Measurements from ENCODE around the gene TSPAN5. TPM values are rescaled to one million over a fixed set of nuclear protein-coding genes. Genes with fewer than 3 reads are reported as not detected.
A peak's percentile ranks its signal among the peaks of the same experiment; 100 is the strongest.

TSPAN5 gene
- total and polyA plus RNA-seq, 7 experiments from 2014 or later, result 3.3 to 31.6 (median 7.8) TPM

DNA sequence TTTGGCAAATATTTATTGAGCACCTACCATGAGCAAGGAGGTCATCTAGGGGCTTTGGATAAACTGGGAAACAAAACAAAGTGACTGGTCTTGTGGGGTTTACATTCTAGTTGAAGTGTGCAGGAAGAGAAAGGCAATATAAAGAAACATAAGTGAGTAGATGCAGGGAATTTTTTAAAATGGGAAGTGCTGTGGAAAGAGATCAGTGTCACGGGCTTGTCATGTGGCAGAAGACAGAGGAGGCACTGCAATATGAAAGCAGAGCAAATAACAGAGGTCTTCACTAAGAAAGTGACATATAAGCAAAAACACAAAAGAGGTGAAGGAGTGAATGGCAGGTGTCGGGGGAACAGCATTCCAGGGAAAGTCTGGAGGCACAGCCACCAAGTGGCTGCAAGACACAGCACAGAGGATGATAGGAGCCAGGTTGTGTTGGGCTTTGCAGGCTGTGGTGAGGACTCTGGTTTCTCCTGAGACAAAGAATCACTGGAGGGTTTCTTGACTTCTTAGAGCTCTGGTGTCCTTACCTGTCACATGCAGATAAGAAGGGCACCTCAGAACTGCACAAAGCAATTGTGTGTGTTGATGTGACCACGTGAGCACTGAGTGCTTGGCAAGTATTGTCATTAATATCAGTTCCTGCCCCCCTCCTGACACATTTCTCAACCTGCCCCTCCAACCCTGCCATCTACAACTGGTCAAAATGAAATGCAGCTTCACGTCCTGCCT lies 143.5 kb downstream of the TSPAN5 start:
- H3K27ac ChIP-seq (ENCODE audit: low read depth, low read length), result no peak overlapping the region
- POLR2A ChIA-PET, result no interaction called here
- Mint-ChIP-seq H3K4me1 (peaks cover 17 to 72% (median 36%) of the 10 kb centered on the region in 7 donors), H3K27ac (peak overlapping the region in 2 of 9 donors; percentile 26 to 34), H3K27me3 (no peaks in the 10 kb centered on the region), H3K36me3 (peaks cover 0 to 13% (median 8%) of the 10 kb centered on the region in 5 donors), H3K4me3 (no peak overlapping the region), H3K9me3 (peaks cover 0 to 7% (median 1%) of the 10 kb centered on the region in 11 donors)
- intact Hi-C loops (cut with micrococcal nuclease), result loop anchor here in 1 of 2 donors (5.0 kb wide), 1 partner anchor 87 kb away; no protein-coding TSS in a partner anchor
- H3K36me3 ChIP-seq (ENCODE audit: control insufficient read depth in 2 of 3, insufficient read depth in 3 of 3, low read length in 3 of 3), result no peaks in the 10 kb centered on the region
- peaks cover 0 to 5% of the 10 kb centered on the region in 2 donors for H3K4me1 ChIP-seq (ENCODE audit: control insufficient read depth in 2 of 2, insufficient read depth in 2 of 2, low read length in 2 of 2)
- no peaks in the 10 kb centered on the region for H3K9me3 ChIP-seq (ENCODE audit: control insufficient read depth in 2 of 3, low read length in 3 of 3)
- no peak for DNase-seq
- no peak for ATAC-seq
- no peaks in the 10 kb centered on the region for H3K27me3 ChIP-seq (ENCODE audit: control insufficient read depth in 2 of 2, insufficient read depth in 2 of 2, low read length in 2 of 2)
- no peak overlapping the region for H3K4me3 ChIP-seq (ENCODE audit: low read length)
- CTCF ChIA-PET, result no interaction called here

DNA sequence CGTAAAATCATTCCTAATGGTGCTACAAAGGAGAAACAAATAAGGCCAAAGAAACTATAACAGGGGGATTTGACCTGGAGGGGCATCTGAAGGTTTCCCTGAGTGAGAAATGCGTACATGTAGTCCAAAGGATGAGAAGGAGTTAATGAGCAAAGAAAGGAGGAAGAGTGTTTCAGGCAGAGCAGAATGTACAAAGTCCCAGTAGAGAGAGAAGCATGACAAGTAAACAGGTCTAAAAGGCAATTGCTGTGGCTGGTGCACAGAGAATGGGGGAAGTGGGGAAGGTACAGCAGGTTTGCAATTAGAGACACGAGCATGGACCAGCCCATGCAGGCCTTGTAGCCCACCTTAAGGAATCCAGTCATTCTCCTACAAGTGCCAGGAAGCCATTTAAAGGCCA lies 145.5 kb downstream of the TSPAN5 start:
- ChIA-PET CTCF (no interaction called here), POLR2A (no interaction called here)

DNA sequence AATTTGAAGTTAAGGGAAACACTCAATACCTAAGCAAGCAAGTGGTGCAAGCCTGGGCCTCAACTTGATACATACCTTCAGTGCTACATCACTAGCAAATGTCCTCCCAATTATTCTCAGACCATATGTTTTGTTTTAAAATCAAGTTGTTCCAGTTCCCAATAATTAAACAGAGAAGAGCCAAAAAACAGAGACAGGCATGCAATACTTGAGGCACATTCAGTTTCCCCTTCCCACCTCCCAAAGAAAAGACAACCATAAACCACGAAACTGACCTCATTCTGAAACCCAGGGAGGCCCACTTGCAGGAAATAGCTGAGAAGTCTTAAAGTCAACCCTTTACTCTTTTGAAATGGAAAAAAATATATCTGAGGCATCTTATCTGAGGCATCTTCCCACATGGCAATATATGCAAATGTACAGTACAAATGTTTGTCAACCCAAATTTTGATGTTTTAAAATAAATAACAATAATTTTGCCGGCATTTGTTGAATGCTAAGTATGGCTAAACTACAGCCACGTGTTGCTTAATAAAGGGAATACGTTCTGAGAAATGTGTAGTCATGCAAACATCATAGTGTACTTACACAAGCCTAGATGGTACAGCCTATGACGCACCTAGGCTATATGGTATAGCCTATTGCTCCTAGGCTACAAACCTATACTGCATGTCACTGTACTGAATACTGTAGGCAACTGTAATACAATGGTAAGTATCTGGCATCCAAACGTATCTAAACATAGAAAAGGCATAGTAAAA lies 147.5 kb downstream of the TSPAN5 start:
- Mint-ChIP-seq H3K4me1 (peaks cover 11 to 59% (median 29%) of the 10 kb centered on the region in 7 donors), H3K27ac (peak overlapping the region in 1 of 9 donors; percentile 19)

More for the DNA sequence above, 145.5 kb downstream of the TSPAN5 start:
- no peaks in the 10 kb centered on the region for H3K9me3 ChIP-seq (ENCODE audit: control insufficient read depth in 2 of 3, low read length in 3 of 3)
- ATAC-seq (no peak), DNase-seq (no peak)
- Mint-ChIP-seq H3K36me3 (peaks cover 0 to 21% (median 8%) of the 10 kb centered on the region in 5 donors), H3K4me1 (peaks cover 15 to 68% (median 29%) of the 10 kb centered on the region in 7 donors), H3K9me3 (peaks cover 0 to 7% (median 1%) of the 10 kb centered on the region in 11 donors), H3K27ac (no peak overlapping the region), H3K4me3 (no peak overlapping the region), H3K27me3 (no peaks in the 10 kb centered on the region)
- H3K36me3 ChIP-seq (ENCODE audit: control insufficient read depth in 2 of 3, insufficient read depth in 3 of 3, low read length in 3 of 3), result no peaks in the 10 kb centered on the region
- intact Hi-C loops (cut with micrococcal nuclease), result no loop called here
- H3K4me1 ChIP-seq (ENCODE audit: control insufficient read depth in 2 of 2, insufficient read depth in 2 of 2, low read length in 2 of 2), result peaks cover 0 to 5% of the 10 kb centered on the region in 2 donors
- H3K27ac ChIP-seq (ENCODE audit: low read depth, low read length), result no peak overlapping the region
- no peaks in the 10 kb centered on the region for H3K27me3 ChIP-seq (ENCODE audit: control insufficient read depth in 2 of 2, insufficient read depth in 2 of 2, low read length in 2 of 2)
- no peak overlapping the region for H3K4me3 ChIP-seq (ENCODE audit: low read length)

DNA sequence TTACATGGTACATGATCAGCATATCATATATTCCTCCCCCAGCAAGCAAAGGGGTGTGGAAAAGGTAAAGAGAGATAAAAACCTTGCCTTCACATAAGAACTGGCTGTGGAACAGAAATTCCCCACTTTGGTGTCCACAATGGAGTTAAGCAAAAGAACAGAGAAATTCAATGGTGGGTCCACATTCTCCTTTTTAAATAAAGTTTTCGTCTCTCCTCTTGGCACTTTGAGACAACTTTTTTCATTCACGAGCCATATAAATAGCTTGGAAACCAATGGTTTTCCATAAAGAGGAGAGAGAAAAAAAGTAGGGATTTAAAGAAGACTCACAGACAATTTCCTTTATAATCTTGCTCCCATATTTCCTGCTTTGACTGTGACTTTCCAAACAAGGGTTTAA lies 148.1 kb downstream of the TSPAN5 start:
- peaks cover 0 to 5% of the 10 kb centered on the region in 2 donors for H3K4me1 ChIP-seq (ENCODE audit: control insufficient read depth in 2 of 2, insufficient read depth in 2 of 2, low read length in 2 of 2)
- no peak for DNase-seq
- H3K36me3 ChIP-seq (ENCODE audit: control insufficient read depth in 2 of 3, insufficient read depth in 3 of 3, low read length in 3 of 3), result no peaks in the 10 kb centered on the region
- ChIA-PET POLR2A (no interaction called here), CTCF (no interaction called here)
- H3K27me3 ChIP-seq (ENCODE audit: control insufficient read depth in 2 of 2, insufficient read depth in 2 of 2, low read length in 2 of 2), result no peaks in the 10 kb centered on the region
- H3K27ac ChIP-seq (ENCODE audit: low read depth, low read length), result no peak overlapping the region
- no peaks in the 10 kb centered on the region for H3K9me3 ChIP-seq (ENCODE audit: control insufficient read depth in 2 of 3, low read length in 3 of 3)
- no peak overlapping the region for H3K4me3 ChIP-seq (ENCODE audit: low read length)
- H3K9me3 Mint-ChIP-seq, result no peaks in the 10 kb centered on the region
- no peaks in the 10 kb centered on the region for H3K27me3 Mint-ChIP-seq
- H3K27ac Mint-ChIP-seq, result peak overlapping the region in 1 of 9 donors; percentile 19
- H3K36me3 Mint-ChIP-seq, result peaks cover 0 to 20% (median 4%) of the 10 kb centered on the region in 5 donors
- H3K4me1 Mint-ChIP-seq, result peaks cover 9 to 53% (median 24%) of the 10 kb centered on the region in 7 donors
- intact Hi-C loops (cut with micrococcal nuclease), result loop anchor here in 1 of 2 donors (2.0 kb wide), 1 partner anchor 152 kb away; no protein-coding TSS in a partner anchor
- peak overlapping the region in 1 of 10 donors; percentile 49 for H3K4me3 Mint-ChIP-seq
- ATAC-seq, result no peak

More for the DNA sequence above, 147.5 kb downstream of the TSPAN5 start:
- ATAC-seq (no peak), DNase-seq (peak in 1 of 9 donors; percentile 60)
- intact Hi-C loops (cut with micrococcal nuclease), result loop anchor here in 1 of 2 donors (2.0 kb wide), 1 partner anchor 152 kb away; no protein-coding TSS in a partner anchor
- H3K27ac ChIP-seq (ENCODE audit: low read depth, low read length), result no peak overlapping the region
- peaks cover 0 to 15% (median 0%) of the 10 kb centered on the region in 5 donors for H3K36me3 Mint-ChIP-seq
- no peak overlapping the region for H3K4me3 ChIP-seq (ENCODE audit: low read length)
- no peaks in the 10 kb centered on the region for H3K9me3 ChIP-seq (ENCODE audit: control insufficient read depth in 2 of 3, low read length in 3 of 3)
- peaks cover 0 to 5% of the 10 kb centered on the region in 2 donors for H3K4me1 ChIP-seq (ENCODE audit: control insufficient read depth in 2 of 2, insufficient read depth in 2 of 2, low read length in 2 of 2)
- H3K4me3 Mint-ChIP-seq, result peak overlapping the region in 1 of 10 donors; percentile 49
- H3K9me3 Mint-ChIP-seq, result no peaks in the 10 kb centered on the region
- H3K27me3 Mint-ChIP-seq, result no peaks in the 10 kb centered on the region
- H3K27me3 ChIP-seq (ENCODE audit: control insufficient read depth in 2 of 2, insufficient read depth in 2 of 2, low read length in 2 of 2), result no peaks in the 10 kb centered on the region
- ChIA-PET CTCF (no interaction called here), POLR2A (no interaction called here)
- no peaks in the 10 kb centered on the region for H3K36me3 ChIP-seq (ENCODE audit: control insufficient read depth in 2 of 3, insufficient read depth in 3 of 3, low read length in 3 of 3)

DNA sequence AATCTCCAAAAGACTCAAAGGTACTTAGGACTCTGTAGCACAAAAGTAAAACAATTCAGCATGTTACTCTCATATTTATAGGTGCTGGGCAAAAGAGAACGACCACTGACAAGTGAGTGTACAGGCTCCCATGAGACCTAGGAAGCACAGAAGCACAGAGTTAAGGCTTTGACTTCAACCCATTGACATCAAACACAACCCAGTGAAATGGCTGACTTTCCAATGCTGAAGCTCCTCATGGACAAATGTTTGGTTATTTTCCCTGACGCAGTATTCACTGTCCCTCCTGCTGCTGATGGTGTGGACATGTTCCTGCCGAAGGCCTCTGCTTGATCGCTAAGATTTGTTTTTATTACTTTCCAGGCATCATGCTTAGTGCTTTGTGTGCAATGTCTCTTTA lies 148.7 kb downstream of the TSPAN5 start:
- intact Hi-C loops (cut with micrococcal nuclease), result loop anchor here in 1 of 2 donors (2.0 kb wide), 1 partner anchor 153 kb away; no protein-coding TSS in a partner anchor
- Histone ChIP-seq H3K36me3 (ENCODE audit: control insufficient read depth in 2 of 3, insufficient read depth in 3 of 3, low read length in 3 of 3) (no peaks in the 10 kb centered on the region), H3K9me3 (ENCODE audit: control insufficient read depth in 2 of 3, low read length in 3 of 3) (no peaks in the 10 kb centered on the region), H3K4me1 (ENCODE audit: control insufficient read depth in 2 of 2, insufficient read depth in 2 of 2, low read length in 2 of 2) (peaks cover 0 to 5% of the 10 kb centered on the region in 2 donors), H3K4me3 (ENCODE audit: low read length) (no peak overlapping the region), H3K27ac (ENCODE audit: low read depth, low read length) (no peak overlapping the region), H3K27me3 (ENCODE audit: control insufficient read depth in 2 of 2, insufficient read depth in 2 of 2, low read length in 2 of 2) (no peaks in the 10 kb centered on the region)
- Mint-ChIP-seq H3K9me3 (no peaks in the 10 kb centered on the region), H3K27ac (no peak overlapping the region), H3K27me3 (no peaks in the 10 kb centered on the region), H3K4me3 (no peak overlapping the region), H3K4me1 (peaks cover 9 to 49% (median 22%) of the 10 kb centered on the region in 7 donors), H3K36me3 (peaks cover 0 to 25% (median 8%) of the 10 kb centered on the region in 5 donors)
- ATAC-seq (no peak), DNase-seq (no peak)
- CTCF ChIA-PET, result no interaction called here
- POLR2A ChIA-PET, result no interaction called here

DNA sequence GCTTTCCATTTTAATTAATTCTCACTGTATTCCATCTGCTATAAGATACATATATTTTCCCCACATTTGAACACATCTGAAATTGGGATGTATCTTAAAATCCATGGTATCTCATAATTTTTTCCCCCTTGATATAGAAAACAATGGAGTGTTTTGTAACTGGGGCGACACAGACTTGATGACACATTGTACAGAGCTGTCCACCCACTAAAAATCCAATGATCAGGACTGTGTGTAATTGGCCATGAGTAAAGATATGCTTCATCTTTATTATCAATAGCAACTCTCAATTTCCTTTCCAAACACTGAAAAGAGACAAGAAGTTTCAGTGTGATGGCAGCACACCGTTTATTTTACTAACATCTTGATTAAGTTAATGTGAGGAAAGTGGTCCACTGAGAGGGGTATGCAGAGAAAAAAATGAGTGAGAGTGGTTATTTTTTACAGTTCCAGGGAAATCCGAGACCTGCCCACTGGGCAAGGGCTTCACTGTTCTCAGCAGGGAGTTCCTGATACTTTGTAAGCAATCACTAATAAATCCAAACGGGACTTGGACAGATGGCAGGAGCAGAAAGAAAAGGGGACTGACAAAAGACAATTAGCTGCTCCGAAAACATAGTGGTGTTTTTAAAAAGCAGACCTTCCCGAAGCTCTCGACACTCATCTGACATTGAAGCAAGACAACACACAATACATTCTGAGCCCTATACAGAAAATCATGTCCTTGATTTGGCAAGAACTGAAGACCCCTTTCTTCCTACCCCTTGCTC lies 149.4 kb downstream of the TSPAN5 start:
- no peaks in the 10 kb centered on the region for H3K9me3 ChIP-seq (ENCODE audit: control insufficient read depth in 2 of 3, low read length in 3 of 3)
- no peaks in the 10 kb centered on the region for H3K27me3 Mint-ChIP-seq
- peaks cover 0 to 2% (median 0%) of the 10 kb centered on the region in 11 donors for H3K9me3 Mint-ChIP-seq
- H3K27ac ChIP-seq (ENCODE audit: low read depth, low read length), result no peak overlapping the region
- CTCF ChIA-PET, result no interaction called here
- peaks cover 9 to 51% (median 19%) of the 10 kb centered on the region in 7 donors for H3K4me1 Mint-ChIP-seq
- no peak overlapping the region for H3K4me3 Mint-ChIP-seq
- intact Hi-C loops (cut with micrococcal nuclease), result no loop called here
- POLR2A ChIA-PET, result no interaction called here
- DNase-seq (no peak), ATAC-seq (no peak)
- H3K27ac Mint-ChIP-seq, result no peak overlapping the region
- peaks cover 0 to 32% (median 8%) of the 10 kb centered on the region in 5 donors for H3K36me3 Mint-ChIP-seq
- no peak overlapping the region for H3K4me3 ChIP-seq (ENCODE audit: low read length)
- no peaks in the 10 kb centered on the region for H3K27me3 ChIP-seq (ENCODE audit: control insufficient read depth in 2 of 2, insufficient read depth in 2 of 2, low read length in 2 of 2)
- peaks cover 0 to 5% of the 10 kb centered on the region in 2 donors for H3K4me1 ChIP-seq (ENCODE audit: control insufficient read depth in 2 of 2, insufficient read depth in 2 of 2, low read length in 2 of 2)
- no peaks in the 10 kb centered on the region for H3K36me3 ChIP-seq (ENCODE audit: control insufficient read depth in 2 of 3, insufficient read depth in 3 of 3, low read length in 3 of 3)
